MCF 10A (cell line): Measurements from ENCODE around the gene LOX. TPM values are rescaled to one million over a fixed set of nuclear protein-coding genes. Genes with fewer than 3 reads are reported as not detected.

ENCODE experiments used
- BruUV-seq: library from RNA; stranded (reverse); fragments of 400-500 nt; replicated peaks from 2 replicates; lab custom pipeline; 2021; lab: Mats Ljungman, UMichigan
- CTCF ChIA-PET: fragments of 300-600 bp; sonication (Branson Sonifier 250); formaldehyde crosslinking; extraction: SDS; loops from one replicate; lab custom pipeline; 2021; ENCODE audit warnings: antibody characterized with exemption, inconsistent platforms; lab: Yijun Ruan, JAX
- POLR2A ChIA-PET: fragments of 300-600, 350-650 bp; sonication (Branson Sonifier 250); formaldehyde crosslinking; extraction: SDS; loops from one replicate; lab custom pipeline; 2020; ENCODE audit warnings: antibody characterized with exemption, inconsistent platforms; lab: Yijun Ruan, JAX
- DNase-seq: peaks from one replicate; pipeline ENCODE4 v3.0.0-alpha.2; 2018; ENCODE audit not compliant: unreplicated experiment
- H3K27ac Mint-ChIP-seq: one replicate; pipeline ENCODE4 v1.8.0; 2022; ENCODE audit warnings: mild to moderate bottlenecking, low read depth, mixed read lengths; ENCODE audit not compliant: unreplicated experiment
- H3K27me3 Mint-ChIP-seq: one replicate; pipeline ENCODE4 v1.8.0; 2022; ENCODE audit warnings: mixed read lengths; ENCODE audit not compliant: insufficient read depth, unreplicated experiment
- H3K36me3 Mint-ChIP-seq: one replicate; pipeline ENCODE4 v1.8.0; 2022; ENCODE audit warnings: mild to moderate bottlenecking, moderate library complexity, mixed read lengths; ENCODE audit not compliant: insufficient read depth, unreplicated experiment
- H3K4me1 Mint-ChIP-seq: one replicate; pipeline ENCODE4 v1.8.0; 2022; ENCODE audit warnings: mixed read lengths; ENCODE audit not compliant: insufficient read depth, unreplicated experiment
- H3K4me3 Mint-ChIP-seq: one replicate; pipeline ENCODE4 v1.8.0; 2022; ENCODE audit warnings: mild to moderate bottlenecking, moderate library complexity, mixed read lengths; ENCODE audit not compliant: unreplicated experiment
- H3K9me3 Mint-ChIP-seq: one replicate; pipeline ENCODE4 v1.8.0; 2022; ENCODE audit warnings: mixed read lengths; ENCODE audit not compliant: unreplicated experiment
- CTCF ChIP-seq: fragments of 200-600 bp; IDR thresholded peaks from one replicate; pipeline ENCODE4 v1.8.0; 2022; ENCODE audit warnings: antibody characterized with exemption, mild to moderate bottlenecking; ENCODE audit not compliant: unreplicated experiment
- intact Hi-C: fragments of 100-400 bp; cut with micrococcal nuclease; formaldehyde crosslinking; loops from 2 replicates; pipeline ENCODE4 v1.14.1; 2022
- total RNA-seq: library from RNA; stranded (reverse); gene quantifications from 2 replicates; pipeline ENCODE4 v1.2.3, GENCODE V29; 2022

The LOX gene
- total RNA-seq, 1 experiment from 2014 or later: 10.7 TPM

- intact Hi-C loops: no loop called here
- H3K27me3 Mint-ChIP-seq: no peaks in the 10 kb centered on the region
- H3K36me3 Mint-ChIP-seq: no peaks in the 10 kb centered on the region
- no peak overlapping the region for H3K4me3 Mint-ChIP-seq
- CTCF ChIA-PET: interaction anchor here (1.2 kb wide), 1 partner anchor 42 kb away, joined by 3 read pairs; no protein-coding TSS in a partner anchor
- no peak for DNase-seq
- no TSS peak for BruUV-seq
- POLR2A ChIA-PET: interaction anchor here (0.7 kb wide), 1 partner anchor 23 kb away, joined by 3 read pairs; no protein-coding TSS in a partner anchor
- TF ChIP-seq CTCF: no peak
- no peaks in the 10 kb centered on the region for H3K9me3 Mint-ChIP-seq
- no peaks in the 10 kb centered on the region for H3K4me1 Mint-ChIP-seq
- H3K27ac Mint-ChIP-seq: no peak overlapping the region
These were observed 27.1 kb downstream of the LOX start for GRCh38 chr5:122050959-122051358.

- TF ChIP-seq CTCF: no peak
- intact Hi-C loops: no loop called here
- no peak for DNase-seq
- CTCF ChIA-PET: interaction anchor here (0.6 kb wide), 2 partner anchors 59 to 1330 kb away, joined by 3 to 4 read pairs; no protein-coding TSS in a partner anchor
- H3K9me3 Mint-ChIP-seq: peaks cover 8% of the 10 kb centered on the region
- no TSS peak for BruUV-seq
- POLR2A ChIA-PET: no interaction called here
- peaks cover 15% of the 10 kb centered on the region for H3K36me3 Mint-ChIP-seq
- no peak overlapping the region for H3K27ac Mint-ChIP-seq
- H3K27me3 Mint-ChIP-seq: no peaks in the 10 kb centered on the region
- no peaks in the 10 kb centered on the region for H3K4me1 Mint-ChIP-seq
- no peak overlapping the region for H3K4me3 Mint-ChIP-seq
These were observed 37.3 kb downstream of the LOX start for GRCh38 chr5:122040636-122041302.

GRCh38 chr5:122036326-122036725 lies 41.7 kb downstream of the LOX start:
- no peaks in the 10 kb centered on the region for H3K4me1 Mint-ChIP-seq
- intact Hi-C loops: no loop called here
- POLR2A ChIA-PET: no interaction called here
- TF ChIP-seq CTCF: no peak
- H3K9me3 Mint-ChIP-seq: no peaks in the 10 kb centered on the region
- no peak overlapping the region for H3K27ac Mint-ChIP-seq
- CTCF ChIA-PET: interaction anchor here (0.6 to 2.0 kb wide), 7 partner anchors 10 to 56 kb away, joined by 3 to 9 read pairs (median 4); no protein-coding TSS in a partner anchor
- H3K27me3 Mint-ChIP-seq: no peaks in the 10 kb centered on the region
- BruUV-seq: no TSS peak
- DNase-seq: no peak
- H3K36me3 Mint-ChIP-seq: peaks cover 28% of the 10 kb centered on the region
- H3K4me3 Mint-ChIP-seq: no peak overlapping the region

GRCh38 chr5:122035913-122036312 lies 42.1 kb downstream of the LOX start:
- ChIA-PET POLR2A (interaction anchor here (1.1 kb wide), 1 partner anchor 84 kb away, joined by 3 read pairs; no protein-coding TSS in a partner anchor), CTCF (interaction anchor here (1.2 to 2.0 kb wide), 6 partner anchors 9 to 40 kb away, joined by 3 to 9 read pairs (median 4); no protein-coding TSS in a partner anchor)
- H3K4me3 Mint-ChIP-seq: no peak overlapping the region

More at GRCh38 chr5:122035913-122036312, 42.1 kb downstream of the LOX start:
- Mint-ChIP-seq H3K4me1 (no peaks in the 10 kb centered on the region), H3K9me3 (no peaks in the 10 kb centered on the region), H3K27ac (no peak overlapping the region), H3K27me3 (no peaks in the 10 kb centered on the region), H3K36me3 (peaks cover 28% of the 10 kb centered on the region)
- BruUV-seq: no TSS peak
- no peak for TF ChIP-seq CTCF
- DNase-seq: no peak
- intact Hi-C loops: no loop called here
